Measurements from ENCODE around the gene PRADC1. TPM values are rescaled to one million over a fixed set of nuclear protein-coding genes. Genes with fewer than 3 reads are reported as not detected.
"Not testable (repeated sequence)": the region's sequence is repeated elsewhere in the genome, so short reads cannot be mapped to it uniquely, and the experiment has no call there.

Gene PRADC1
- total RNA-seq, 4 donors from 2014 or later = 69.4 to 132 (median 104) TPM

DNA sequence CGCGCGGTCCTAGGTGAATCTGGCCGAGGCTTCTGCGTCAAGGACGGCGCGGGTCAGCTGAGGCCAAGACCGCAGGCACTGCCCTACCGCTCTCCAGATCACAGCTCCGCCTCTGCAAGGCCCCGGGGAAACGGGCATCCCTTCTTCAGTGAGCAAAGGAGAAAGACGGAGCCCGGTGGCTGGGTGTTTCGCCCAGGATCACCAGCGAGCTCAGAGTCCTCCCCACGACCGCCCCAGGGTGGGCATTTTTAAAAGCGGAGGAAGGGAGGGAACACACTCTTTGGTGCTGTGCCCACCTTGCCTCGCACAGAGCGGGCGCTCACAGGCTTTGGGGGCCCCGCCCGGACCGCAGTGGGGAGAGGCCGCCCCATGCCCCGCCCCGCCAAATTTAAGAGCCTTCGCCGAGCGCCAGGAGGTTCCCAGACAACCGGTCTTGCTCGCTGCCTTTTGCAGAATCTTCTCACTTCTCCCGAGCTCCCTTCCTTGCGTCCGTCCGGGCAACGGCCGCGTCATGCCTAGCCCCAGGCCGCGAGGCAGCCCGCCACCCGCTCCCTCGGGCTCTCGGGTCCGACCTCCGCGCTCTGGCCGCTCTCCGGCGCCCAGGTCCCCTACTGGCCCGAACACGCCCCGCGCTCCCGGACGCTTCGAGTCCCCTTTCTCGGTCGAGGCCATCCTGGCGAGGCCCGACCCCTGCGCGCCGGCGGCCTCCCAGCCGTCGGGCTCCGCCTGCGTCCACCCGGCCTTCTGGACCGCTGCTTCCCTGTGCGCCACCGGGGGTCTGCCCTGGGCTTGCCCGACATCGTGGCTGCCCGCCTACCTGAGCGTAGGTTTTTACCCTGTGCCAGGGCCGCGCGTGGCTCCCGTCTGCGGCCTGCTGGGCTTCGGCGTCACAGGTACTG lies 30.6 kb downstream of the PRADC1 start, which contains the start of gene NOTO:
TSS of gene NOTO (plus strand) at position 419 of the 899 bp plus-strand sequence. CDS start at position 512, 93 bp downstream.
- H3K4me1 ChIP-seq = peaks cover 3 to 10% of the 10 kb centered on the region in 2 donors
- H3K4me3 ChIP-seq = peak within 1 kb of the TSS in 3 of 4 donors; percentile 26 to 51 (median 38)
- no peak within 1 kb of the TSS for H3K27ac ChIP-seq
- in situ Hi-C loops (cut with MboI; ENCODE audit: low sequenced_read_pairs in 4 of 4) = no loop called here
- TF ChIP-seq POLR2A (IDR thresholded peaks at IDR 0.05) (no peak), CTCF (IDR thresholded peaks at IDR 0.05 in 4 of 5, conservative IDR thresholded peaks at IDR 0.05 in 1 of 5) (no peak)
- DNase-seq (no peak), ATAC-seq (no peak)
- no peaks in the 10 kb centered on the region for H3K9me3 ChIP-seq
- H3K36me3 ChIP-seq = no peaks in the 10 kb centered on the region
- peaks cover 33 to 62% (median 51%) of the 10 kb centered on the region in 3 donors for H3K27me3 ChIP-seq
- intact Hi-C loops (cut with DNase I; ENCODE audit: low total_unique reads) = no loop called here

- intact Hi-C loops (cut with DNase I; ENCODE audit: low total_unique reads); in situ Hi-C loops (cut with MboI; ENCODE audit: low sequenced_read_pairs in 4 of 4); H3K27ac ChIP-seq; H3K4me3 ChIP-seq; H3K36me3 ChIP-seq; H3K4me1 ChIP-seq; DNase-seq; ATAC-seq; H3K9me3 ChIP-seq: not testable (repeated sequence)
- H3K27me3 ChIP-seq = peaks cover 33 to 48% (median 40%) of the 10 kb centered on the region in 3 donors
Measured at GRCh38 chr2:73200281-73200680, 32.8 kb downstream of the PRADC1 start.

- H3K9me3 ChIP-seq = no peaks in the 10 kb centered on the region
- H3K4me1 ChIP-seq = peaks cover 3 to 6% of the 10 kb centered on the region in 2 donors
- ATAC-seq = no peak
- H3K27ac ChIP-seq = no peak overlapping the region
- intact Hi-C loops (cut with DNase I; ENCODE audit: low total_unique reads) = no loop called here
- H3K27me3 ChIP-seq = peaks cover 16 to 26% (median 20%) of the 10 kb centered on the region in 3 donors
- no peaks in the 10 kb centered on the region for H3K36me3 ChIP-seq
- no peak overlapping the region for H3K4me3 ChIP-seq
- TF ChIP-seq POLR2A (IDR thresholded peaks at IDR 0.05) = no peak
- TF ChIP-seq CTCF (IDR thresholded peaks at IDR 0.05 in 4 of 5, conservative IDR thresholded peaks at IDR 0.05 in 1 of 5) = no peak
- in situ Hi-C loops (cut with MboI; ENCODE audit: low sequenced_read_pairs in 4 of 4) = no loop called here
- DNase-seq = no peak
Measured at GRCh38 chr2:73197579-73197978, 35.5 kb downstream of the PRADC1 start.

GRCh38 chr2:73187549-73187948 lies 45.5 kb downstream of the PRADC1 start:
- Histone ChIP-seq H3K4me3 (no peak overlapping the region), H3K27ac (no peak overlapping the region), H3K9me3 (no peaks in the 10 kb centered on the region), H3K36me3 (no peaks in the 10 kb centered on the region), H3K4me1 (no peaks in the 10 kb centered on the region), H3K27me3 (no peaks in the 10 kb centered on the region)
- intact Hi-C loops (cut with DNase I; ENCODE audit: low total_unique reads) = no loop called here
- no peak for DNase-seq
- TF ChIP-seq CTCF (IDR thresholded peaks at IDR 0.05 in 4 of 5, conservative IDR thresholded peaks at IDR 0.05 in 1 of 5) = no peak
- TF ChIP-seq POLR2A (IDR thresholded peaks at IDR 0.05) = no peak
- ATAC-seq = no peak
- in situ Hi-C loops (cut with MboI; ENCODE audit: low sequenced_read_pairs in 4 of 4) = no loop called here

- no peak for DNase-seq
- Histone ChIP-seq H3K27me3 (no peaks in the 10 kb centered on the region), H3K27ac (no peak overlapping the region), H3K4me3 (no peak overlapping the region), H3K9me3 (no peaks in the 10 kb centered on the region), H3K36me3 (no peaks in the 10 kb centered on the region), H3K4me1 (no peaks in the 10 kb centered on the region)
- TF ChIP-seq CTCF (IDR thresholded peaks at IDR 0.05 in 4 of 5, conservative IDR thresholded peaks at IDR 0.05 in 1 of 5) (no peak), POLR2A (IDR thresholded peaks at IDR 0.05) (no peak)
- no peak for ATAC-seq
- in situ Hi-C loops (cut with MboI; ENCODE audit: low sequenced_read_pairs in 4 of 4) (no loop called here), intact Hi-C loops (cut with DNase I; ENCODE audit: low total_unique reads) (no loop called here)
Measured at GRCh38 chr2:73185965-73186364, 47.1 kb downstream of the PRADC1 start.
